NCI-H2081 treated with DMSO at 0.1 percent for 48 hours (cell line): ENCODE results near the gene IL1RAPL1.
"Not testable (repeated sequence)": the region's sequence is repeated elsewhere in the genome, so short reads cannot be mapped to it uniquely, and the experiment has no call there.

Experiments used
- DNase-seq: peaks from one replicate; lab custom pipeline; 2025; lab: John Stamatoyannopoulos, UW

Gene IL1RAPL1

DNA sequence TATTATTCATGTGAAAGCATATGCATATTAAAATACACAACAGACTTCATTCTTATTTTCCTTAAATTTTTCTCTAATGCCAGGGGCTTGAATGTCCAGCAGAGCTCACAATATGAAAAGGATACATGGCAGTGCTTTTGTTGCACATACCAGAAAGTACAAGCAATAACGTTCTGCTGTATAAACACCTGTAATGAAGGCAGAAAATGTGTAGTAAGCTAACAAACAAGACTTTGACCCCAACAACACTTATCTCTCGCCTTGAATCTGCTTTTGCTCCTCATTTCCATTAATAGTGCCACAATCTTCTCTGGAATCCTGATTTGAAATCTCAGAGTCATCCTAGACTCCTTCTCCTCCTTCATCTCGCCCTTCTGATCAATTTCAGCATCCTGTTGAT lies 687.3 kb downstream of the IL1RAPL1 start:
- no peak for DNase-seq

DNA sequence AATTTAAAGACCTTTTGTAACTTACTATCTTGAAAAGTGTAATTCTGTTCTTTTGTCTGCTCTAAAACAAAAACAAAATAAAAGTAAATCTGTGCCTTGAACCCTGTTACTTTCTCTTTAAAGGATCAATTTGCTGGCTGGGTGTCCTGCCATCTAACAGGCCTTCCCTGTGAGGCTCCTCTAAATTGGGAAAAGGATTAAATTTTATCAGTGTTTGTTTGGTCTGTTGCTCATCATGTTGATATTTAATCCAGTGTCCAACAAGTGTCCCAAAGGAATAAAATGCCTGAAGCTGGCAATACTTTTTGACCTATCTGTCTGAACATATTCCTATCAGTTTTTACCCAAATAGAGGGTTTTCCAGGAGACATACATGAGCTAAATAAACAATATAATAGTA lies 688.7 kb downstream of the IL1RAPL1 start:
- no peak for DNase-seq

DNA sequence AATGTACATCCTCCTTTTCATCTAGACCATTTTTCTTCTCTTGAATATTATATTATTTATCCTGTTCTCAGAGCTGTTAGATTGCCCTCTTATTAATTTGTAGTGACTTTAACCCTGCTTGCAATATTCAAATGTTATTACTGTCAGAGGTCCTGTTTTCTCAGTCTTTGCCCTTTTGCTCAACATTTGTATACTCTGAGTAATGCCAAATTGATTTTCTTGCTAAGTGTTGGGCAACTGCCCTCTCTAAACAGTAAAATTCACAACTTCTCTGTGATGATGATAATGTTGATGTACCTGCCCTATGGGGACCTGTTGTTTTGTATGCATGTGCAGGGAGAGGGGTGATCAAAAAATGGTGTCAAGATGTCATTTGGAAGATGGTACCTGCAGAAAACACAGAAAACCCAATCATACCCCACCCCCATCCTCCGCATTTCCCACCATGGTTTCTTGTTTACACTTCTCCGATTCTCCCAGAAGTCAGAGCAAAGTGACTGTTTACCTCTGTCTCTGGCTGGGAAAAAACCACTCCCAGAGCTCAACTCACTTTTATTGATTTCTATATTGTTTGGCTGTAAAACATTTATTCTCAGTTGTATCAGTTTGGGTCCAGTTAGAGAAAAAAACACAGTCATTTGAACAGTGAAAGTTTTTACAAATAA lies 694.0 kb downstream of the IL1RAPL1 start:
- no peak for DNase-seq

DNA sequence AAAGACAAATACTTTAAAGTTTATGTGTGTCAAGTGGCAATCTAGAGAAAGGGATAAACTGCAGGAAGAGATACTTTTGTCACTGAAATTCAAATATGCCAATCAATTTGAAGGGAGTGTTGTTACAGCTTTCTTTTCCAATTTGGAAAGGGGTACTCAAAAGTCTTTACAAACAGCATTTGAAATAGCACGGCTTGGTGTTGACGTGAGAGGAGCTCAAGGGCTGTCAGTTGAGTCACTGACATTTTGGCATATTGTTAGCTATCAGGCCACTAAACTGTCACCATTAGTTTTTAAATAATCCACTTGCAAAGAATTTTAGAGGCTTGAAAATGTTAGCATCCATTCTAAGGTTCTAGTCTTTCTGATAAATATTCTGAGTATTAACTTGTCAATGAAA lies 698.4 kb downstream of the IL1RAPL1 start:
- no peak for DNase-seq

DNA sequence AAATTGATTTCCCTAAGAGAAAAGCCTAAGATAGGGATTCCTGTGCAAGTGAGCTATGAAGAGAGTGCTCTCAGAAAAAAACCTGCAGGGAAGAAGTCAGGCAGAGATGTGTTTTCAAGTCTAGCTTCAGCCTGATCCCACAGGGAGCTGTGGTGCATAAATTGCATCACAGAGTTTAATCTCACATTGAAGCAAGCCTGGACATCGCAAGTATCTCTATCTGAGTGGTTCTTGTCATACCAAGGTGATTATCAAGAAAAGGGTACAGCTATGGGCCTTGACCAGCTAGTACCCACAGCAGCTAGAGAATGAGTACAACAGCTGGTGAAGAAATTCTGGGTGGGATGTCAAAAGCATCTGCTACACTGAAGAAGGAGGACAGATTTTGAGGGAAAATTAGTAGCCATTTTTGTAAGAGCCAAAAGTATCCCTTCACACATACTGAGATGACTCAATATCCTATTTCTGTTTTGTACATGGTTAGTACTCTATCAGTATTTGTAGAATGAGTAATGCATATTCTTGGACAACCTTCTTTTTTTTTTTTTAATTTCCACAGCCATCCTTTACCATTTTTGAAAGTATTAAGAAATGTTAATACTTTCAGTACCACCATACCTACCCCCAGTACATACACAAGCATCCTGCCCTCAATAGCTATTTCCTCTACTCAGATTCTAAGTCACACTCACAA lies 708.9 kb downstream of the IL1RAPL1 start:
- no peak for DNase-seq

DNA sequence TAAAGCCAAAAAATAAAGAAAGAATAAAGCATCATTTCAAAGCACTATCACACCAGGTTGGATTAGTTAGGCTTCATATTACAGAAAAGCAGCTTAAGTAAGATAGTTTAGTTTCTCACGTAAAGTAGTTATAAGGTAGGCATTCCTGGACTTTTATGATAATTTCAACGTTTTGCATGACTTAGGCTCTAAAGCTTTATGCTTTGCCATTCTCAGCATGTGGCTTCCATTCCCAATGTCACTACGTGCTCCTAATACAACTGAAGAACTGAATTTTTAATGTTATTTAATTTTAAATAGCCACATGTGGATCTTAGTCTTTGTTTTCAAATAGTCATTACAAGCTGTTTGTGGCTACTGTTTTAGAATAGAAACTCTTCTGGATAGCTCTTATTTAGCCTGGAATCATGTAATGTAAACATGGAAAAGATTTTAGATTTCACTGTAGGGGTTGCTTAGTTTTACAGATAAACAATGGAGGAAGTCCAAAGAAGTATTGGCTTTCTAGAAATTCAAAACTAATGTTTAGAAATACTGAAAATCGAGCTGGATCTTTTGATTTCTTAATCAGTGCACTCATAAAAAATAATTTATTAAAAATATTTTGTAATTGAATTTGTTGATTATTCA lies 710.0 kb downstream of the IL1RAPL1 start:
- DNase-seq: no peak

DNA sequence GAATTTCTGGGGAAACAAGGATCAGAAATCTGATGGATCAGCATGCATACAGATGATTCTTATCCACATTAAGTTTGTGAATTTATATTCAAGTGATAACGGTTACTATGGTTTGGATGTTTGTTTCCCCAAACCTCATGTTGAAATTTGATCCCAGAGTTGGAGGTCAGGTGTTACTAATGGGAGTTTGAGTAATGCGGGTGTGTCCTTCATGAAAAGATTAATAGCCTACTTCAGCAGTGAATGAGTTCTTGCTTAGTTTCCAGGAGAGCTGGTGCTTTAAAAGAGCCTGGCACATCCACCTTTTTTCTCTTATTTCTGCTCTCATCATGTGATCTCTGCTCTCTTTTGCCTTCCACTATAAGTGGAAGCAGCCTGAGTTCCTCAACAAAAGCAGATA lies 712.4 kb downstream of the IL1RAPL1 start:
- no peak for DNase-seq

DNA sequence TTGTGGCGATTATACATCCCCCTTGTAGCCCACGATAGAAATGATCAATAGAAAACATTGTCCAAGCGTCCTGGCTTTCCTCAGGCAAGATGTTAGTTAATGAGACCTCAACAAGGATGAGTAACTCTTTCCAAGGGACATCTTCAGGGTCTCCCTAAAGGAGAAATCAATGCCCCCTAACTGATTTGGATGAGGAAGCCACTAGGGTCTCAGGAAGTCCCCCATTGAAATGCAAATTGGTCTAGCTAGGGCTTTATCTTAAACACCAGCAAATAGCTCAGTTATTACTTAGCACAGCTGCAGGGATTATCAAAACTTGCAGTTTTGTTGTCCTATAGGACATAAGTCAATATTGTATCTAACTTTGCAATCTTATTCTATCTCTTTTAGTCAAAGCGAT lies 721.5 kb downstream of the IL1RAPL1 start:
- DNase-seq: no peak

DNA sequence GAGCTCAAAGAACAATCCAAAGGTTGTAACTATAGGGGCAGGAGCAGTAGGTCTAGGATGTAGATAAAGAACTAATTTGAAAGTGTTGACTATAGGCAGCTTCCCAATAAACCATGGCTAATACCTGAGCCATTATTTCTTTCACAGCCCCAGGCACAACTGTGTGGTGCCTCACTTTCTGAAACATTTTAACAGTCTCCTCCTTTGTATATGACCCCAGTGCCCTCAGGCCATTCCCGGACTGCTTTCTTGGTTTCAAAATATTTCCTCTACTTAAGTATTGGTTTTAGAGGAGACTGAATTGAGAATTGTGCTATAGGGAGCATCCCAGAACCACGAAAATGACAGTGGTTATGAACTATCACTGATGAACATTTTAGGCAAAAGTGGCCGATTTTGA lies 728.7 kb downstream of the IL1RAPL1 start:
- DNase-seq: no peak

DNA sequence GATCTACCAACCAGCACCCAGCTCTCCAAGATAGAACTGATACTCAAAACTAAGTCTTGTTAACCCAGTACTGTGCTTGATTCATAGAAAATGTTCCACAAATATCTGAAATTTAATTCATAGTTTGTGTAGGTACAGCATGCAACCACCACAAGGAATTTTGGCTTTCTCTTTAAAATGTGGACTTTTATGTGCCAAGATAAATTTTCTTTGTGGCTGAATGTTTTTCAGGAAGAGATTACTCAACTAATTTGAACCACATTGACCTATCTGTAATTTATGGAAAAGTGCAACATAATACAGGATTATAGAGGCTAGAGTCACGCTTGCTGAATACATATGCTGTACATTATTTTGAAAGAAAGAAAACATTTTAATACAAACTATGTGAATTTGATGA lies 730.8 kb downstream of the IL1RAPL1 start:
- DNase-seq: no peak

DNA sequence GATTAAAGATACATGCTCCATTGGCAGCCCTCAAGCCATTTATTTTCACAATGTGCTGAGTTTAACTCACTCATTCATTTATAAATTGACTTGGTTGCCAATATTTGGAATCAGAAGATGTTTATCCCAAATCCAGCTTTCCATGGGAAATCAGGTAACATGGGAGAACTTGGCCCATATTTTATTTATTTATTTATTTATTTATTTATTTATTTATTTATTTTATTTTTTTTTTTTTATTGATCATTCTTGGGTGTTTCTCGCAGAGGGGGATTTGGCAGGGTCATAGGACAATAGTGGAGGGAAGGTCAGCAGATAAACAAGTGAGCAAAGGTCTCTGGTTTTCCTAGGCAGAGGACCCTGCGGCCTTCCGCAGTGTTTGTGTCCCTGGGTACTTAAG lies 745.2 kb downstream of the IL1RAPL1 start:
- DNase-seq: not testable (repeated sequence)

DNA sequence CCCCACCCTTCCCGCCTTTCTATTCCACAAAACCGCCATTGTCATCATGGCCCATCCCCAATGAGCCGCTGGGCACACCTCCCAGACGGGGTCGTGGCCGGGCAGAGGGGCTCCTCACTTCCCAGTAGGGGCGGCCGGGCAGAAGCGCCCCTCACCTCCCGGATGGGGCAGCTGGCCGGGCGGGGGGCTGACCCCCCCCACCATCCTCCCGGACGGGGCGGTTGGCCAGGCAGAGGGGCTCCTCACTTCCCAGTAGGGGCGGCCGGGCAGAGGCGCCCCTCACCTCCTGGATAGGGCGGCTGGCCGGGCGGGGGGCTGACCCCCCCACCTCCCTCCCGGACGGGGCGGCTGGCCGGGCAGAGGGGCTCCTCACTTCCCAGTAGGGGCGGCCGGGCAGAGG lies 745.8 kb downstream of the IL1RAPL1 start:
- DNase-seq: not testable (repeated sequence)

DNA sequence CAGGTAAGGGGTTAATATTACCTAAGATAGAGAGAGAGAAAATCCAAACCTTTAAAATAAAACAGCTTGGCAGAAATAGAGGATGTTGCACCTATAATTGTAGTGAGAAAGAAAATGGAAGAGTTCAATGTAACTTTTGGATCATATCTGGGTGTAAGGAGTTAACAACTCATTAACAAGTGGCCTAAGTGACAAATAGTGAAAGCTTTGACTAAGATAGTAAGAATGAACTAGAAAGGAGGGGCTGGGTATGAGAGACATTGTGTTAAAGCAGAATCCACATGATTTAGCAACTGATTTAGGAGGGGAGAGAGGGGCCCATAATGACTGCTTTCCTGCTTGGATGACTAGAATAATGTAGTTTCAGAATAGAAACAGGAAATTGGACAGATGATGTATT lies 761.0 kb downstream of the IL1RAPL1 start:
- DNase-seq: no peak

DNA sequence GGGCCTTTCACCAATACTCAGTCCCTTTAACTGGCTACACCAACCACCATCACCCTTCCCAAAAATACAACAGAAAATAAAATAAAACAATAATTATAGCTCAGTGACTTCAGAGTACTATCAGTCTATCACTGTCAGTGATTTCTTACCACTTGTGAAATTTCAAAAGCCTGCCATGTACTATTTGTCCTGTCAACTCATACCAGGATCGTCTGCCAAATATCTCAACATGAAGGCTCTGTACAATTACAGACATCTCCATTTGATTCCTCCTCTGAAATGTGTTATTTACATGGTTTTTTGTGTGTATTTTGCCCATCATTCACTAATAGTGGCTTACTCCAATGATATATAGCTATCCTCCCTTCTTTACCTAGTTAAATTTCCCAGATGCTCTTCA lies 772.0 kb downstream of the IL1RAPL1 start:
- no peak for DNase-seq

DNA sequence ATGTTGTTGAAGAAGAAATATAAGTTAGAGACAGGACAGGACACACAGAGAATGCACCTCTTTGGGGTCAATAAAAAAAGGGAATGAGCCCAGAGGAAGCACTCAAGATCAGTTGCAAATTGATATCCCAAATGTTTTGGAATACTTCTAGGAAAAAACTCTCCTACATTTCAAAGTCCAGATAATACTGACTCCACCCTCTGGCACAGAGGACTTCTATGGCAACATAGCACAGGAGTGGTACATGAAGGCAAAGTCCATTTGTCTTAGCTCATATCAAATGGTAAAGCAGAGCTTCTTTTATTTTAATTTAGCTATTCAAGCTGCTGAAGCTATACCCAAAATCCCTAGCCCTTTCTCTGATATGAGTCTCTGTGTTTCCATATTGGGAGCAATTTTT lies 787.5 kb downstream of the IL1RAPL1 start:
- DNase-seq: not testable (repeated sequence)

DNA sequence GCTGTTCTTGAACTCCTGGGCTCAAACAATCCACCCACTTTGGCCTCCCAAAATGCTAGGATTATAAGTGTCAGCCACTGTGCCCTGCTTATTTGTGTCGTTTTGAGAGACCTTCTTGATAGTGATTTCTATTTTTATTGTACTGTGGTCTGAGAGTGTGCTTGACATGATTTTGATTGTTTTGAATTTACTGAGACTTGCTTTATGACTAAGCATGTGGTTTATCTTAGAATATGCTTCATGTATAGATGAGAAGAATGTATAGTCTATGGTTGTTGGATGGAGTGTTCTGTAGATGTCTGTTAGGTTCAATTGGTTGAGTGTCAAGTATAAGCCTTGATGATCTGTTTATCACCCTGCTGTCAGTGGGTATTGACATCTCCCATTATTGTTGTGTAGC lies 789.3 kb downstream of the IL1RAPL1 start:
- DNase-seq: no peak

DNA sequence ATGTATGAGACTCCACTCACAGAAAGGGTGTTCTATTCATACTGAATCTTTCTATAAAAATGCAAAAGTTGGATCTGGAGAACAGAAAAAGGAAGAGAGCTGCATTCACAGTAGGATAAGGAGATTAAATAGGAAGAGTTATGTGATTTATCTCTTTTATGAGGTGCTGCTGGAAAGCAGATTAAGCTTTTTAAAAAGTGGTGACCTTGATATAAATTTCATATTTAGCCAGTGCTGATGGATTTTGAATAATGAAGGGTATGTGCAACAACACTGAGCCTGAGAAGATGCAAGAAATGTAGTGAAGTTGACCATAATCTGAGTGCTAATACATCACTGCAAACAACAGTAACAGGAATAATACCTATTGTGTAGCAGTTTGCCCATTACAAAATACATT lies 795.6 kb downstream of the IL1RAPL1 start:
- no peak for DNase-seq

DNA sequence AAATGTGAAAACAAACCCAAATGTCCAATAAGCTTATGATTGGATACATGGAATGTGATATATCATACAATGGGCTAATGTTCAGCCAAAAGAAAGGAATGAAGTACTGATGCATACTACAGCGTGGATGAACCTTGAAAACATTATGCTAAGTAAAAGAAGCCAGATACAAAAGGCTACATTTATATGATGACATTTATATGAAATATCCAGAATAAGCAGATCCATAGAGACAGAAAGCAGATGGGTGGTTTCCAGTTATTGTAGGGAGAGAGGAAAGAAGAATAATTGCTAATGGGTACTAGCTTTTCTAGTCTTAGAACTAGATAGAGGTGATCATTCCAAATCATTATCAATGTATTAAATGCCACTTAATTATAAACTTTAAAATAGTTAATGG lies 801.3 kb downstream of the IL1RAPL1 start:
- DNase-seq: no peak

DNA sequence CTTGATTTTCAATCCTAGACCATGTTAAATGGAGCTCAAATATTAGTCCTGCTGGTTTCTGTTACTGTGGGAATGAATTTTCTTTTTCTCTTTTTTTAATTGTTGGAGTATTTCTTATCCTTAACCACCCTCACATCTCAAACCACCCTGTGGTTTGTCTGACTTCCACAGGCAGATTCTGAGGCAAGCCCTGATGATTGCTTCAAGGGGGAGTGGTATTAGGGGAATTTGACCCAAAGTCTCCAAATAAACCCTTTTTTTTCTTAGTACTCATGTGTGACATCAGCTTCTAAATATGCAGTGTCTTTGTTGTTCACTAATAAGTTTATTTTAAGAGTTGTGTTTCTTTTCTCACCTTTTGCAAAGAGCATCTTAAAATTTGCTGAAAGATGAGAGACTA lies 810.3 kb downstream of the IL1RAPL1 start:
- DNase-seq: no peak

DNA sequence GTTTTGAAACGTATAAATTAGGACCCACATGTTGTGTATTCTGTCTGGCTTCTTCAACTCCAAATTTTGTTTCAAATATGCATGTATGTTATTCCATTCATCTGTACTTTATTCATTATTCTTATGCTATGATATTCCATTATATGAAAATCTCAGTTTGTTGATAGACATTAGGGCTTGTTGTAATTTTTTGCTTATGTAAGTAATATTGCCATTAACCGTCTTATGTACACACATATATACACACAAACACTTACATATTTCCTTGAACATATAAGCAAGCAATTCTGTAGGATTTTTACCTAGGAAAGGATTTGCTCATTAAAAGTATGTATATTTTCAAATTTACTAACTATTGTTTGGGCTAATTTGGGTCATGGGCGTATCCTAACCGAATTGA lies 820.1 kb downstream of the IL1RAPL1 start:
- no peak for DNase-seq

DNA sequence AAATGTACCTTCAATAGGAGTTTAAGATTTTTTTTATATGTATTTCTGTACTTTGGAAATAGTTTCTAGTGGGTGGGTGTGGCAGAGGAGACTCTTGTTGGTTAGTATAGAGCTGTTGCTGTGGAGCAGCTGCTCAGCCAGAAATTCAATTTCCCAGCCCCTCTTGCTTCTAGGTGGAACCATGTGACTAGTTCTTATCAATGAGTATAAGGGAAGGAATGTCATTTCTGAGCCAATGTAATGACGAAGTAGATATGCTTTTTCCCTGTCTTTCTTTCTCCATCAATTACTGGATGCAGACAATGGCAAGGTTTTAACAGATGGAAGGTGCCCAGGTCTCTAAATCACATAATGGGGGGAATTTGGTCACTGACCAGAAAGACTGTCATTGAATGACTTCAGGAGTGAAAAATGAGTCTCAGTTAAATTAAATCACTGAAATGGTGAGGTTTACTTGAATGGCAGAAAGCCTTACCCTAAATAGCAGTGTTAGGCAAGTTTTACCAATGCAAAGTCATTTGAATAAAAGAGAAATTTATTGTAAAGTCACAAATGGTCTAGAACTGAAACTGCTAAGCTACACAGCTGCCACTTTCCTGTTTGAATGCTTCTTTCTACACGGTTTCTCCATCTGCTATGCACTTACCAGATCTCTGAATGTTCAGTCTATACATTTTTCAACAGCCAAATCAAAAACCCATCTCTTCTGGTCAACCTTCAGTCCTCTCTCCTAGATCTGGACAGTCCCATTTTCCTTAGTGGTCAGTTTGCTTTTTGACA lies 832.7 kb downstream of the IL1RAPL1 start:
- DNase-seq: no peak

DNA sequence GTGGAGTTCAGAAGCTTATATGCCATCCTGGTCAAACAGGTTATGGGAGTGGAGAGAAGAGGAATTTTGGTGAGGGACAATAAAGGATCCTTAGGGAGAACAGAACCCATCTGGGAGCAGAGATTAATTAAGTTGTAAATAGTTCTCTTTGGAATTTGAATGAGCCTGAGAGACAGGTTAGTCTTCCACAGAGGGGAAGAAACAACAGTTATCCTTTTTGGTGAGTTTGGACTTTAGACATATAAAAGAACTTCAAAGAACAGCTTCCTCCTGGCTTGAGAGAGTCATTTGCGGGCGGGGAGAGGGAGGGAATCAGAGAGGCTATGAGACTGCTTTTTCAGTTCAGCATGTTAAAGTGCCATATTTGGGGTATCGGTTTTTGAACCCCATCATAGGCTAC lies 834.8 kb downstream of the IL1RAPL1 start:
- no peak for DNase-seq

DNA sequence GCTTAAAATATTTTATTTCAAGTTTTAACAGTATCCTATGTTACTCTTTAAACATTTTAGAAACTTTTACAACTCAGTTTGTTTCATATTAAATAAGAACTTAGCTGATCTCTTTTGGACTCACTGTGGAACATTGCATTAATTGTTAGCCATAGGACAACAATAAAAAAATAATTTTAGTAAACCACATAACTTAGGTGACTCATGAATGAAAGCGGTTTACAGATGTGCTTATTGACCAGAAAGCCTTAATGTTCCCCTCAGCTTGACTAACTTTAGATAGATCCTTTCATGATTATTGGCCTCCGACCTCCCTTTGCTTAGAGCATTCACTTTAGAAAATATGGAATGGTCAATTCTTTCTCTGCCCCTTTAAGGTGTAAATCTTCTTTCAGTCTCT lies 844.6 kb downstream of the IL1RAPL1 start:
- no peak for DNase-seq
